AML-193 (cell line): ENCODE results near the gene PRRG3.

Experiments used
- DNase-seq, 2 experiments: peaks; one replicate each; lab custom pipeline; 2025; lab: John Stamatoyannopoulos, UW

Gene PRRG3

DNA sequence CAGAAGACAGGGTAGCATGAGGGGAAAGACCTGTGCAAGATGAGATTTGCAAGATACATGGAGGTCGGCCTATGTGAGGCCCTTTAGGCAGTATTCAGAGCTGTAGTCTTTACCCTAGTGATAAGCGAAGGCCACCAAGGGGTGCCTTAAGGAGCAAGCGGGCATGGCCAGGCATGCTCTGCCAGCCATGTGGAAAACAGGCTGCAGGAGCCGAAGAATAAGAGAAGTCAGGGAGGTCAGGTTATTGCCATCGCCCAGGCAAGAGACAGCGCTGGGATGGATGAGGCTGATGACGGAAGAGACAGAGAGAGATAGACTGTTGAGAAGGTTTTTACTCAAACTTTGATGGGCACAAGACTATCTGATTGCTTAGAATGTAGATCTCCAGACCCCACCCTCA, 13.6 kb downstream of the PRRG3 start:
- DNase-seq, result no peak

DNA sequence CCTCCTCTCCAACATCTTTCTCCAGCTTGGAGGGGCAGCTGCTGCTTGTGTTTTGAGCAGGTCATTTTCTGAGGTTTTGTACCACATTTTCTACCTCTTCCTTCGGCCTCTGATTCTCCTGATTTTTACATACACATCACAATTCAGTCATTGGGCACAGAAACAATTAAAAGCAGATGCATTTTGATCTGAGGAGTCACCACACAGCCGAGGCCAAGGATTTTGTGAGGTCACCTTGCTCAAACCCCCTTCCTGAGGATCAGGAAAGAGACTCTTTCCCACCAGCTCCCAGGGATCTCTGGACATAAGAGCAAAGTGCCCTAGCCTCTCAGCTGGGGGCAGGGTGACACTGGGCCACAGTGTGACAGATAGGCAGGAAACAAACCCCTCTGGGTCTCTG, 15.2 kb downstream of the PRRG3 start:
- no peak for DNase-seq

- DNase-seq, result no peak
Observed at GRCh38 chrX:151711154-151711553, 15.9 kb downstream of the PRRG3 start.

GRCh38 chrX:151711787-151712186, 16.5 kb downstream of the PRRG3 start:
- no peak for DNase-seq

GRCh38 chrX:151712253-151712652, 17.0 kb downstream of the PRRG3 start:
- no peak for DNase-seq

GRCh38 chrX:151713849-151714248, 18.6 kb downstream of the PRRG3 start:
- no peak for DNase-seq

DNA sequence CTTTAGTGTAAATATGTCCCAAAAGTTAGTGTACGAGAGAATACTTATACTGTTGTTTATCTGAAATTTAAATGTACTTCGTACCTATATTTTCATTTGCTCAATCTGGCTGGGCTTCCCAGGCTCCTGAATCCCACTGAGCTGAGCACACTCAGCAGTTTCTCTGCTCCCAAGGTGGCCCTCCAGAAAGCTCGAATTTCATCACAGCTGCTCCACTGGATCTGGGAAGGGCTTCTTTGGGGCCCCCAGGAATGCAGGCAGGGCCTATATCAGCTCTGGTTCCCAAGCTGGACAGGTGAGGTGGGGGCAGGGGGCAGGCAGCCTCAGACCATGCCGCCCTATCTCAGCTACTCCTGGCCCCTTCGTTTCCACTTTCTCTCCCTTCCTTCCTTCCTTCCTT, 19.1 kb downstream of the PRRG3 start:
- no peak for DNase-seq

- no peak for DNase-seq
Observed at GRCh38 chrX:151715752-151716151, 20.5 kb downstream of the PRRG3 start, which contains the start of gene FATE1. Gene FATE1 (plus strand): TSS chrX:151716035. CDS start chrX:151716120, 85 bp downstream.

DNA sequence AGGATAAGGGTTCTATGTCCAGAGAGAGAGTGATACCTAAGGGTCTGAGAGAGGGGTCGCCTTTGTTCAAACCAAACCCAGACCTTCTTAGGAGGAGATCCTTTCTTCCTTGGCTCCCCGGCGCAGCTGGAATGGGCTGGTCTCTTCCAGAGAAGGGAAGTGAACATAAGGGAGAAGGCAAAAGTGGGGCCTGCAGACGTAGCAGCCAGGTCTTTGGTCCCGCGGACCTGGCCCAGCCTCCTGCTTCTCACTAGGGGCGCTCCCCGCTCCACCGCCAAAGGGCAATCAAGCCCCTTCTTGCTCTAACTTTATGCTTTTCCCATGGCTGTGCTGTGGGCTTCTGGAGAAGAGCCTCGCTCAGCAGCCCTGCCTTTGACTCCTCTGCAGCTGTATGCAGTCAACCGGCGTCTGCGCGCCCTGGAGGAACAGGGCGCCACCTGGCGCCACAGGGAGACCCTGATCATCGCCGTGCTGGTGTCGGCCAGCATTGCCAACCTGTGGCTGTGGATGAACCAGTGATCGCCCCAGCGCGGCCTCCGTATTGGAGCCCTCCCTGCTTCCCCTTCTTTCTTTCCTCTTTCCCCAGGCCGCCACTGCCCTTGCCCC, 27.1 kb downstream of the PRRG3 start:
- DNase-seq, result no peak

- no peak for DNase-seq
Observed at GRCh38 chrX:151723156-151723760, 28.0 kb downstream of the PRRG3 start.

- DNase-seq, result no peak
Observed at GRCh38 chrX:151724563-151725337, 29.5 kb downstream of the PRRG3 start.

- DNase-seq, result no peak
Observed at GRCh38 chrX:151725338-151725614, 30.0 kb downstream of the PRRG3 start.

DNA sequence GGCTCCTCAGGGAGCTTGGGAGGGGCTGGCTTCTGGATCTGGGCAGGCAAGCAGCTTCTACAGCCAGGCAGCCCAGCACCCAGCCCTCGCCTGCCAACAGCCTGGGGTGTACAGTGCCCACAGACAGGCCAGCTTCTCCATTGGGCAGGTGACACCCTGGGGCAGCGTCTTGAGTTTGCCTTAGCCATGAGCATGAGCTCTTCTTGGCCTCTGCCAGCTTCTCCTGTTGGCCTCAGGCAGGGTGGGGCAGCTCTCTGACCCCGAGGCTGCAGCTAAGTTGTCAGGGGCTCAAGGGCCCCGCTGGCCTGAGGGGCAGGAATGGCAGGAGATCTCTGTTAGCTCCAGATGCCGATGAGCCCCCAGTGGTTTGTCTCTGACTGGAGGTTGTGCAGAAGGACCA, 31.5 kb downstream of the PRRG3 start:
- no peak for DNase-seq

DNA sequence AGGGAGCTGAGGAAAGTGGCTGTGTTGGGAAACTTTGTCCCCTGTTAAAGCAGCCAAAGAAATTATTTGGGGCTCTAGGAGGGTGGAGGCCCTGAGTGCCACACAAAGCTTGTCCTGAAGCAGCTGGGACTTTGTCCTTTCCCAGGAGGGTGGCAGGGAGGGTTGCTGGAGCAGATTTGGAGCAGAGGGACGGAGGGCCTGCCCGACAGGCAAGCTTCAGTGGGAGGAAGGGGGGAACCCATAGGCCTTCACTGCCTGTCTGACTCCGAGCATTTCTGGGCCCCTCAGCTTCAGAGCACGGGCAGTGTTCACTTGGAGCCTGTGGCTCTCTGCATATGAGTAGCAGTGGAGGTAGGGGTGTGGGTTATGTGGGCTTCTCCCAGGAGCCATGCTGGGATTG, 32.1 kb downstream of the PRRG3 start:
- no peak for DNase-seq

DNA sequence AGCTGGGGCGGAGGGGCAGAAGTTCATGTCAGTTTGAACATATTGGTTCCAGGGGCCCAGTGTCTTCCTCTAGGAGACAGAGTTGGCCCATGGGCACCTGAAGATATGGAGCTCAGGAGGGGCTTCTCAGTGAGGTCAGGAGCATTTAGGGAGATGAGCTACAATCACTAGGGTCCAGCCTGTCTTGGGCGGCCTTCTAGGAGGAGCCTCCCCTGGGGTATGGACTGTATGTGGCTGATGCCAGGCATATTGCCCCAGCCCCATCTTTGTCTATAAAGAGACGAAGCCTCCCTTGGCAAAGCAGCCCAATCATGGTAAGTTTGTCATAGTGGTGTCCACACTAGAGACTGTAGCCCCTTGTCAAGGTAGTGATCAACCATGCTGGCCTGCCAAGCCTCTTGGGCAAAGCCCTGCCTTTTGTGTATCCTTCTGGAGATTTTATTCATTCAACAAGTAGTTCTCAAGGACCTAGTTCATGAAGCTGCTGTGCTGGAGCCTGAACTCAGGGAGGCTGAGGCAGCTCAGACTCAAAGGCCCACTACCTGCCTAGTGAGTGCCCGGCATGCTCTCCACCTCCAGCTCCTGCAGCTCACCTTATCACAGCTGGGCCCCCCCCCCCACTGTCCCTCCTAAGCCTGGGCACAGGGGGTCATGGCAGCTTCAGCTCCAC, 33.9 kb downstream of the PRRG3 start:
- DNase-seq, result no peak

GRCh38 chrX:151734446-151734845, 39.2 kb downstream of the PRRG3 start, which contains the start of gene CNGA2:
Gene CNGA2 (plus strand): TSS chrX:151734746. CDS start chrX:151738484, 3,738 bp downstream.
- no peak for DNase-seq

DNA sequence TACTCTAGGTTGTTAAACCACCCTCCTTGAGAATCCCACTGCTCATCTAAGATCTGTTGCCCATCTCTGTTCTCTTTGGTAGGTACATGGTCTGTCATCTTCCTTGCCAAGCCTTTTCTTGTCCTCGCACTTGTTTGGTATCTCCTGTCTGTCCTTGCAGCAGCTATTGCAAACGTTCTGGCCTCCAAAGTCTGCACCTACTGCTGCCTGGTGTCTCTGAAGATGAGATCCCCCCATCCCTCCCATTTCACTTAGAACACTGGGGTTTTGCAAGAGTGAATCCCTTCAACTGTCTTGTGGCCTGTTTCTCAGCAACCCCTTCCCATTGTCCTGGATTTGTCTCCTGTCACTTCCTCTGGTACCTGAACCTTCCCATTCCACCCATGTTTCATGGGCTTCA, 40.0 kb downstream of the PRRG3 start:
- no peak for DNase-seq

- no peak for DNase-seq
Observed at GRCh38 chrX:151736685-151737084, 41.4 kb downstream of the PRRG3 start.

DNA sequence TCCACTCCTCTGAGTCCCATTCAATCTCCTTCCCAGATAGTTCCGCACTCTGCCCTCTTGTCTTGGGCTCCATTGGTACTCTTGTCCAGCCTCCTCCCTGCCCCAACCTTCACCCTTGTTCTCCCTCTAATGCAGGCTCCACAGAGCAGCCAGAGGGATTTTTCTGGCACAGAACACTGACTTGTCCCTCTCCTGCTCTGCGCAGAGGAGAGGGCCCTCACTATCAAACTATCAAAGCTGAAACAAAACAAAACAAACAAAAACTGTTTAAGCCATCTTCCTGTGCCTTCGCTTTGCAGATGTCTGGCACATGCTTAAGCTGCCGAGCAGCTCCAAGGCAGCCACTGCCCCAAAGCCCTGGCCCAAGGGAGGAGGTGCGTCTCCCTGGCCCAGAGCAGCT, 42.2 kb downstream of the PRRG3 start:
- no peak for DNase-seq

GRCh38 chrX:151738751-151739150, 43.5 kb downstream of the PRRG3 start:
- DNase-seq, result no peak

DNA sequence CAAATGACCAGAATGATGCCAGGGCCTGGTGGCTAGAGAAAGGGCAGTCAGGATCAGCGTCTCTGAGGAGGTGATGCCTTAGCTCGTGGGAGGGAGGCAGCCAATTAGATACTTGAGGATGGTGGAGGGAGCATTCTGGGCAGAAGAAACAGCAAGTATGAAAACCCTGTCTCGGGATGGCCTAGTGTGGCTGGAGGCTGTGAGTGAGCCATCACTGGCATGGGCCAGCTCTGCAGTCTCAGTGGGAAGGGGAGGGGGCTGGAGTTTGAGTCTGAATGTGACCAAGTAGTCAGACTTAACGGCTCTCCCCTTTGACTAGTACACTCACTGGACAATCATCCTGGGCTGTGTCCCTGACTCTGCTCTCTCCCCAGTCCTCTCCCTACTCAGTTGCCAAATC, 46.3 kb downstream of the PRRG3 start:
- DNase-seq, result no peak

DNA sequence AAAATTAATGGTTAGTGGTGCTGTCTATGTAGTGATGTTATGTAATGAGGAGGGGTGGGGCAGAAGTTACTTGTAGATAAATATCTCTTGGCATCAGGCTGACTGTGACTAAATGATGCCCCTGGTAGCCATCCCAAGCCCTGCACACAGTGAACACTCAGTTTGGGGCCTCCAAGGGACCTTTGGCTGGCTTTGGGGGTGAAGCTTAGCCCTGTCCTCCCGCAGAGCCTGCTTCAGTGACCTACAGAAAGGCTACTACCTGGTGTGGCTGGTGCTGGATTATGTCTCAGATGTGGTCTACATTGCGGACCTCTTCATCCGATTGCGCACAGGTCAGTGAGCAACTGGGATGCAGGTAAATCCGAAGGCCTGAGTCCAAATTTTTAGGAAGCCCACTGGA, 47.1 kb downstream of the PRRG3 start:
- no peak for DNase-seq
